HEK293 (cell line): Measurements from ENCODE around the gene TAF1D.

Experiments
- HOXA7 ChIP-seq: sonication (generic); formaldehyde crosslinking; IDR thresholded peaks from 2 replicates; pipeline ENCODE4 v1.8.1; 2022; ENCODE audit warnings: missing genetic modification reagents, borderline replicate concordance
- REST ChIP-seq: fragments of 450-650 bp; formaldehyde crosslinking; IDR thresholded peaks from 2 replicates; pipeline ENCODE4 v1.5.1; 2016; ENCODE audit warnings: missing biosample characterization, missing genetic modification characterization

- TF ChIP-seq HOXA7 (CRISPR knock-in tag) (no peak), REST (no peak)
Measured at GRCh38 chr11:93717501-93717900, 23.8 kb downstream of the TAF1D start.
